PC-3 (cell line): Measurements from ENCODE around the gene U2SURP. TPM values are rescaled to one million over a fixed set of nuclear protein-coding genes. Genes with fewer than 3 reads are reported as not detected.
A peak's percentile ranks its signal among the peaks of the same experiment; 100 is the strongest.

Experiments used
- ATAC-seq: fragments of 200-7000 bp; cut with Tn5 transposase; 2 replicates; pipeline ENCODE4 v1.9.1; 2020; ENCODE audit warnings: mild to moderate bottlenecking, moderate library complexity
- BruUV-seq: library from RNA; stranded (reverse); fragments of 400-500 nt; replicated peaks from 2 replicates; lab custom pipeline; 2021; lab: Mats Ljungman, UMichigan
- CTCF ChIA-PET: fragments of 300-600 bp; sonication (Branson Sonifier 250); formaldehyde crosslinking; loops from one replicate; lab custom pipeline; 2022; ENCODE audit warnings: antibody characterized with exemption; lab: Charles Lee
- POLR2A ChIA-PET: fragments of 300-600 bp; sonication (Branson Sonifier 250); formaldehyde crosslinking; loops from one replicate; lab custom pipeline; 2022; ENCODE audit warnings: antibody characterized with exemption; ENCODE audit not compliant: unreplicated experiment; lab: Charles Lee
- DNase-seq: peaks from one replicate; pipeline ENCODE4 v3.0.0-alpha.2; 2015
- H2AFZ ChIP-seq: fragments of 300-600 bp; sonication (generic); 2 replicates; pipeline ENCODE4 v1.6.0; 2016; ENCODE audit warnings: antibody characterized with exemption, low read length
- H3F3A ChIP-seq: fragments of 300-600 bp; sonication (generic); one replicate; pipeline ENCODE4 v1.6.0; 2017; ENCODE audit warnings: antibody characterized with exemption, low read length, control low read depth, mild to moderate bottlenecking; ENCODE audit not compliant: unreplicated experiment
- H3K27ac ChIP-seq: fragments of 300-600 bp; sonication (generic); 2 replicates; pipeline ENCODE4 v1.5.1; 2016; ENCODE audit warnings: mild to moderate bottlenecking, low read length
- H3K27me3 ChIP-seq: fragments of 300-600 bp; sonication (generic); 2 replicates; pipeline ENCODE4 v1.6.1; 2016; ENCODE audit warnings: low read length, mixed read lengths
- H3K36me3 ChIP-seq: fragments of 300-600 bp; sonication (generic); 2 replicates; pipeline ENCODE4 v1.6.1; 2016; ENCODE audit warnings: low read depth, mixed run types, low read length, mixed read lengths
- H3K4me1 ChIP-seq: fragments of 300-600 bp; sonication (generic); 2 replicates; pipeline ENCODE4 v1.5.1; 2016; ENCODE audit warnings: low read length; ENCODE audit not compliant: insufficient read depth
- H3K4me2 ChIP-seq: fragments of 300-600 bp; sonication (generic); 2 replicates; pipeline ENCODE4 v1.6.0; 2016; ENCODE audit warnings: low read length
- H3K4me3 ChIP-seq: fragments of 300-600 bp; sonication (generic); 2 replicates; pipeline ENCODE4 v1.5.1; 2016; ENCODE audit warnings: mild to moderate bottlenecking, low read length, mixed read lengths
- H3K79me2 ChIP-seq: fragments of 300-600 bp; sonication (generic); 2 replicates; pipeline ENCODE4 v1.6.1; 2017; ENCODE audit warnings: low read length, mixed read lengths
- H3K9ac ChIP-seq: fragments of 300-600 bp; sonication (generic); 2 replicates; pipeline ENCODE4 v1.6.0; 2016; ENCODE audit warnings: mild to moderate bottlenecking, low read length
- H3K9me2 ChIP-seq: fragments of 300-600 bp; sonication (generic); replicated peaks from 2 replicates; pipeline ENCODE4 v1.6.1; 2016; ENCODE audit warnings: mixed run types, low read length, mixed read lengths
- H3K9me3 ChIP-seq: fragments of 300-600 bp; sonication (generic); 2 replicates; pipeline ENCODE4 v1.6.1; 2016; ENCODE audit warnings: low read length, mixed read lengths
- H4K20me1 ChIP-seq: fragments of 300-600 bp; sonication (generic); 2 replicates; pipeline ENCODE4 v1.6.1; 2016; ENCODE audit warnings: low read length, mixed read lengths
- EZH2 ChIP-seq: fragments of 300-600 bp; sonication (generic); IDR thresholded peaks from one replicate; pipeline ENCODE4 v1.6.1; 2017; ENCODE audit warnings: antibody characterized with exemption, mild to moderate bottlenecking, low read length; ENCODE audit not compliant: unreplicated experiment
- EZH2phosphoT487 ChIP-seq: fragments of 300-600 bp; sonication (generic); IDR thresholded peaks from 2 replicates; pipeline ENCODE4 v1.6.1; 2018; ENCODE audit warnings: mild to moderate bottlenecking, antibody characterized with exemption, low read length, borderline replicate concordance
- intact Hi-C: fragments of 100-400 bp; cut with micrococcal nuclease; formaldehyde crosslinking; loops from 2 replicates; pipeline ENCODE4 v1.9.0; 2023
- total RNA-seq: library from RNA; depleted of rRNA; stranded (reverse); fragments of >200 nt; gene quantifications from 2 replicates; pipeline ENCODE4 v1.2.3, GENCODE V29; 2014
- TF ChIP-seq, protein P1 (sequence below): fragments of 300-600 bp; sonication (generic); conservative IDR thresholded peaks from 2 replicates; pipeline ENCODE4 v1.5.1; 2017; ENCODE audit warnings: antibody characterized with exemption, low read depth, mild to moderate bottlenecking, low read length

Gene U2SURP
- total RNA-seq, 1 experiment from 2014 or later, result 81.1 TPM

- Histone ChIP-seq H3K27me3 (no peaks in the 10 kb centered on the region), H3K4me3 (no peak overlapping the region), H2AFZ (no peak overlapping the region), H3F3A (no peaks in the 10 kb centered on the region), H4K20me1 (no peaks in the 10 kb centered on the region), H3K9me3 (no peaks in the 10 kb centered on the region), H3K27ac (no peak overlapping the region), H3K4me2 (no peak overlapping the region), H3K79me2 (no peaks in the 10 kb centered on the region), H3K9me2 (no peaks in the 10 kb centered on the region), H3K36me3 (no peaks in the 10 kb centered on the region), H3K9ac (no peak overlapping the region), H3K4me1 (peaks cover 16% of the 10 kb centered on the region)
- POLR2A ChIA-PET, result no interaction called here
- no peak for ATAC-seq
- CTCF ChIA-PET, result interaction anchor here (0.5 kb wide), 1 partner anchor 249 kb away, joined by 3 read pairs; no protein-coding TSS in a partner anchor
- BruUV-seq, result no TSS peak
- TF ChIP-seq, protein P1, sequence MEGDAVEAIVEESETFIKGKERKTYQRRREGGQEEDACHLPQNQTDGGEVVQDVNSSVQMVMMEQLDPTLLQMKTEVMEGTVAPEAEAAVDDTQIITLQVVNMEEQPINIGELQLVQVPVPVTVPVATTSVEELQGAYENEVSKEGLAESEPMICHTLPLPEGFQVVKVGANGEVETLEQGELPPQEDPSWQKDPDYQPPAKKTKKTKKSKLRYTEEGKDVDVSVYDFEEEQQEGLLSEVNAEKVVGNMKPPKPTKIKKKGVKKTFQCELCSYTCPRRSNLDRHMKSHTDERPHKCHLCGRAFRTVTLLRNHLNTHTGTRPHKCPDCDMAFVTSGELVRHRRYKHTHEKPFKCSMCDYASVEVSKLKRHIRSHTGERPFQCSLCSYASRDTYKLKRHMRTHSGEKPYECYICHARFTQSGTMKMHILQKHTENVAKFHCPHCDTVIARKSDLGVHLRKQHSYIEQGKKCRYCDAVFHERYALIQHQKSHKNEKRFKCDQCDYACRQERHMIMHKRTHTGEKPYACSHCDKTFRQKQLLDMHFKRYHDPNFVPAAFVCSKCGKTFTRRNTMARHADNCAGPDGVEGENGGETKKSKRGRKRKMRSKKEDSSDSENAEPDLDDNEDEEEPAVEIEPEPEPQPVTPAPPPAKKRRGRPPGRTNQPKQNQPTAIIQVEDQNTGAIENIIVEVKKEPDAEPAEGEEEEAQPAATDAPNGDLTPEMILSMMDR, result no peak
- no peak for TF ChIP-seq EZH2
- no peak for TF ChIP-seq EZH2phosphoT487
- intact Hi-C loops, result no loop called here
- no peak for DNase-seq
Observed at GRCh38 chr3:142973217-142974009, 28.0 kb upstream of the U2SURP start.

- POLR2A ChIA-PET, result no interaction called here
- no peak overlapping the region for H3K4me3 ChIP-seq
- H3F3A ChIP-seq, result no peaks in the 10 kb centered on the region
- no peak overlapping the region for H3K27ac ChIP-seq
- H3K36me3 ChIP-seq, result no peaks in the 10 kb centered on the region
- no peaks in the 10 kb centered on the region for H3K9me3 ChIP-seq
- no TSS peak for BruUV-seq
- H3K27me3 ChIP-seq, result no peaks in the 10 kb centered on the region
- peaks cover 16% of the 10 kb centered on the region for H3K4me1 ChIP-seq
- H3K9ac ChIP-seq, result no peak overlapping the region
- intact Hi-C loops, result no loop called here
- H4K20me1 ChIP-seq, result no peaks in the 10 kb centered on the region
- ATAC-seq (no peak), DNase-seq (peak; percentile 8)
- CTCF ChIA-PET, result no interaction called here
- no peak overlapping the region for H3K4me2 ChIP-seq
- H3K79me2 ChIP-seq, result no peaks in the 10 kb centered on the region
- TF ChIP-seq, protein P1, result peak; percentile 46
- TF ChIP-seq EZH2phosphoT487, result no peak
- H2AFZ ChIP-seq, result no peak overlapping the region
- no peaks in the 10 kb centered on the region for H3K9me2 ChIP-seq
Observed at GRCh38 chr3:142975316-142975995, 25.9 kb upstream of the U2SURP start.
